GM23248 (cell line): ENCODE data around the gene ZBTB3. TPM values are rescaled to one million over a fixed set of nuclear protein-coding genes. Genes with fewer than 3 reads are reported as not detected.

Experiments used
- DNase-seq: peaks from one replicate; pipeline ENCODE4 v3.0.0-alpha.2; 2015
- H2AFZ ChIP-seq: fragments of 200-600 bp; sonication (generic); 2 replicates; pipeline ENCODE4 v1.6.1; 2016; ENCODE audit warnings: antibody characterized with exemption
- H3F3A ChIP-seq: fragments of 200-600 bp; sonication (generic); 2 replicates; pipeline ENCODE4 v1.6.1; 2016; ENCODE audit warnings: mild to moderate bottlenecking, antibody characterized with exemption, mixed run types; ENCODE audit not compliant: insufficient read depth
- H3K27ac ChIP-seq: fragments of 200-600 bp; sonication (generic); 2 replicates; pipeline ENCODE4 v1.5.1; 2016; ENCODE audit warnings: mild to moderate bottlenecking
- H3K27me3 ChIP-seq: fragments of 200-600 bp; sonication (generic); replicated peaks from 2 replicates; pipeline ENCODE4 v1.6.1; 2016; ENCODE audit warnings: mild to moderate bottlenecking; ENCODE audit not compliant: insufficient read depth
- H3K36me3 ChIP-seq: fragments of 200-600 bp; sonication (generic); 2 replicates; pipeline ENCODE4 v1.6.1; 2016; ENCODE audit warnings: low read depth, mild to moderate bottlenecking
- H3K4me1 ChIP-seq: fragments of 200-600 bp; sonication (generic); 2 replicates; pipeline ENCODE4 v1.6.1; 2016; ENCODE audit warnings: mild to moderate bottlenecking; ENCODE audit not compliant: insufficient read depth
- H3K4me2 ChIP-seq: fragments of 200-600 bp; sonication (generic); one replicate; pipeline ENCODE4 v1.6.1; 2016; ENCODE audit warnings: mild to moderate bottlenecking; ENCODE audit not compliant: unreplicated experiment
- H3K4me3 ChIP-seq: fragments of 200-600 bp; sonication (generic); 2 replicates; pipeline ENCODE4 v1.5.1; 2016; ENCODE audit warnings: mild to moderate bottlenecking
- H3K79me2 ChIP-seq: fragments of 200-600 bp; sonication (generic); 2 replicates; pipeline ENCODE4 v1.6.1; 2016; ENCODE audit warnings: mild to moderate bottlenecking; ENCODE audit not compliant: insufficient read depth
- H3K9ac ChIP-seq: fragments of 200-600 bp; sonication (generic); 2 replicates; pipeline ENCODE4 v1.6.1; 2016; ENCODE audit warnings: mild to moderate bottlenecking
- H3K9me2 ChIP-seq: fragments of 200-600 bp; sonication (generic); 2 replicates; pipeline ENCODE4 v1.6.1; 2016; ENCODE audit warnings: mixed run types, mild to moderate bottlenecking, moderate library complexity; ENCODE audit not compliant: insufficient read depth
- H3K9me3 ChIP-seq: fragments of 200-600 bp; sonication (generic); one replicate; pipeline ENCODE4 v1.6.1; 2017; ENCODE audit warnings: low read depth
- H4K20me1 ChIP-seq: fragments of 200-600 bp; sonication (generic); 2 replicates; pipeline ENCODE4 v1.6.0; 2016; ENCODE audit not compliant: insufficient read depth
- EZH2 ChIP-seq: fragments of 200-600 bp; sonication (generic); IDR thresholded peaks from 2 replicates; pipeline ENCODE4 v1.6.1; 2018; ENCODE audit warnings: antibody characterized with exemption, mild to moderate bottlenecking; ENCODE audit not compliant: insufficient read depth, poor library complexity, severe bottlenecking
- EZH2phosphoT487 ChIP-seq: fragments of 200-600 bp; sonication (generic); IDR thresholded peaks from 2 replicates; pipeline ENCODE4 v1.6.1; 2018; ENCODE audit warnings: antibody characterized with exemption, moderate library complexity, mild to moderate bottlenecking, low read depth; ENCODE audit not compliant: insufficient read depth
- WGBS, 2 experiments: methylation state at CpG; one replicate each; pipeline ENCODE4 v1.1.6; 2015 to 2017; ENCODE audit warnings: low lambda C conversion rate in 2 of 2, low coverage in 1 of 2; ENCODE audit errors: missing lambda C conversion rate in 2 of 2; 5-methylcytosine and 5-hydroxymethylcytosine counted together
- in situ Hi-C: fragments of 300-500 bp; cut with MboI; formaldehyde crosslinking; loops from 2 replicates; pipeline ENCODE4 v1.15.0; 2020
- polyA plus RNA-seq: library from polyadenylated mRNA; unstranded; fragments of >200 nt; fragmentation: Nextera tagmentation; extraction: Ambion mirVana; gene quantifications from 2 replicates; pipeline ENCODE4 v1.2.1, GENCODE V29; 2016
- total RNA-seq: library from RNA; depleted of rRNA; stranded (reverse); fragments of >200 nt; shearing (Covaris generic); gene quantifications from 2 replicates; pipeline ENCODE4 v1.2.3, GENCODE V29; 2014

ZBTB3 gene
- total and polyA plus RNA-seq, 2 experiments from 2014 or later: 4.9 to 8.0 TPM

DNA sequence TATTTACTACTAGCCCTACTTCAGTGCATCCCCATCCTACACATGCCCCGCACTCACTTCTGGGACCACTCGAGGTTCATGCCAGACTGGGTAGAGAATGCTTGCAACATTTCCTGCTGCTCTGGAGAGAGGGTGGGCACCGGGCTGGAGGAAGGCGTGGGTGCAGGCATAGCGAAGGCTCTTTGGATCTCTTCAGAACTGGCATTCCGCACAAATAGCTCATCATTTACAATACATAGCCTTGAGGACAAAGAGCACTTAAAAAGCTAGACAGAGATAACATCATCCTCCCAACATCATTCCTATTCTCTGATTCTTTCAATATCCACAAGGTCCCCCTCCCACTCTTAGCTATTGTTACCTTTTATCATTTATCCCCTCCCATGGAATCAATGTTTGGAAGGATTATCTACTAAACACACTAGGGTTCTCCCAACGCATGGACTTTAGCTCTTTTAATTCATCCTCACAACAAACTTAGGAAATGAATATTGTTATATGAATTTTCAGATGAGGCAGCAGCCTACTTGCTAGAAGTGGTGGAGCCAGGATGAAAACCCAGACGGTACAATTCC is 40.3 kb upstream of the ZBTB3 start:
- Histone ChIP-seq H3K27ac (peak overlapping the region; percentile 54), H2AFZ (no peak overlapping the region), H3K9ac (no peak overlapping the region; the same call in 1 of the 2 replicates), H3K9me3 (no peaks in the 10 kb centered on the region), H3K36me3 (peaks cover 49% of the 10 kb centered on the region), H4K20me1 (no peaks in the 10 kb centered on the region), H3K4me2 (no peak overlapping the region), H3K9me2 (no peaks in the 10 kb centered on the region), H3K4me3 (no peak overlapping the region), H3F3A (peaks cover 68% of the 10 kb centered on the region), H3K79me2 (peaks cover 30% of the 10 kb centered on the region), H3K27me3 (no peaks in the 10 kb centered on the region), H3K4me1 (peaks cover 33% of the 10 kb centered on the region)
- DNase-seq: peak; percentile 80
- in situ Hi-C loops: no loop called here
- TF ChIP-seq EZH2 (no peak), EZH2phosphoT487 (no peak)
- WGBS, 2 experiments: 50 to 54% methylated on average over 8 of the region's 8 CpGs

GRCh38 chr11:62792202-62792575 is 38.2 kb upstream of the ZBTB3 start:
- DNase-seq: no peak
- Histone ChIP-seq H4K20me1 (no peaks in the 10 kb centered on the region), H3K9me2 (no peaks in the 10 kb centered on the region), H3K36me3 (peaks cover 34% of the 10 kb centered on the region), H3K27ac (peak overlapping the region; percentile 78), H2AFZ (no peak overlapping the region), H3K4me3 (peak overlapping the region; percentile 82), H3K79me2 (peaks cover 40% of the 10 kb centered on the region), H3K9me3 (no peaks in the 10 kb centered on the region), H3K4me1 (peaks cover 45% of the 10 kb centered on the region), H3K9ac (peak overlapping the region; percentile 84), H3K27me3 (no peaks in the 10 kb centered on the region), H3F3A (peaks cover 66% of the 10 kb centered on the region), H3K4me2 (peak overlapping the region; percentile 78)
- no peak for TF ChIP-seq EZH2phosphoT487
- no peak for TF ChIP-seq EZH2
- 22 to 29% methylated on average over 10 to 11 of the region's 11 CpGs for WGBS, 2 experiments
- in situ Hi-C loops: no loop called here

- 0 to 1% methylated on average over 51 to 57 of the region's 58 CpGs for WGBS, 2 experiments
- Histone ChIP-seq H3K9me3 (no peaks in the 10 kb centered on the region), H3F3A (peaks cover 62% of the 10 kb centered on the region), H3K27ac (peak within 1 kb of the TSS; percentile 78), H3K4me2 (peak within 1 kb of the TSS; percentile 78), H3K9me2 (no peaks in the 10 kb centered on the region), H4K20me1 (no peaks in the 10 kb centered on the region), H3K27me3 (no peaks in the 10 kb centered on the region), H3K36me3 (peaks cover 31% of the 10 kb centered on the region), H3K9ac (peak within 1 kb of the TSS; percentile 84), H3K4me1 (peaks cover 45% of the 10 kb centered on the region), H3K4me3 (peak within 1 kb of the TSS; percentile 82), H3K79me2 (peaks cover 40% of the 10 kb centered on the region), H2AFZ (no peak within 1 kb of the TSS)
- in situ Hi-C loops: no loop called here
- DNase-seq: peak; percentile 95
- TF ChIP-seq EZH2: no peak
- TF ChIP-seq EZH2phosphoT487: no peak
Measured at GRCh38 chr11:62791501-62792201, 37.7 kb upstream of the ZBTB3 start, which contains the start of gene TMEM223. TSS of gene TMEM223 (minus strand) at chr11:62792006. CDS start at chr11:62791994, 12 bp downstream.

GRCh38 chr11:62789576-62789975 is 35.6 kb upstream of the ZBTB3 start:
- in situ Hi-C loops: no loop called here
- H4K20me1 ChIP-seq: no peaks in the 10 kb centered on the region
- no peak for DNase-seq
- no peaks in the 10 kb centered on the region for H3K9me2 ChIP-seq
- no peaks in the 10 kb centered on the region for H3K9me3 ChIP-seq
- peaks cover 52% of the 10 kb centered on the region for H3K79me2 ChIP-seq
- TF ChIP-seq EZH2: no peak
- 0 out of 2 replicates have a peak overlapping the region, but pooled peaks have one; percentile 5 for H3K4me3 ChIP-seq
- no peak overlapping the region for H3K4me2 ChIP-seq
- peaks cover 48% of the 10 kb centered on the region for H3K4me1 ChIP-seq
- H3K27me3 ChIP-seq: no peaks in the 10 kb centered on the region
- WGBS, 2 experiments: 58 to 61% methylated on average over 3 of the region's 3 CpGs
- peak overlapping the region; percentile 84; the same call in 1 of the 2 replicates for H3K9ac ChIP-seq
- peaks cover 11% of the 10 kb centered on the region for H3K36me3 ChIP-seq
- peaks cover 50% of the 10 kb centered on the region for H3F3A ChIP-seq
- H2AFZ ChIP-seq: no peak overlapping the region
- H3K27ac ChIP-seq: no peak overlapping the region
